HEK293 (cell line): Measurements from ENCODE around the gene ARHGEF40.

Experiments used
- CTCF ChIA-PET: fragments of 350-600 bp; formaldehyde crosslinking; extraction: SDS; loops from one replicate; lab custom pipeline; 2021; ENCODE audit warnings: antibody characterized with exemption; lab: Yijun Ruan, JAX
- POLR2A ChIA-PET: fragments of 300-600 bp; formaldehyde crosslinking; extraction: SDS; loops from one replicate; lab custom pipeline; 2020; ENCODE audit warnings: antibody characterized with exemption, inconsistent platforms; lab: Yijun Ruan, JAX
- H3K27ac ChIP-seq: fragments of 200-500 bp; sonication (Bioruptor generic); 2 replicates; pipeline ENCODE4 v1.5.1; 2014; ENCODE audit warnings: low read depth, low read length, control low read depth, inconsistent platforms; ENCODE audit errors: extremely low read depth
- H3K36me3 ChIP-seq, 2 experiments: fragments of 200-500 bp in 1 of 2; sonication (Bioruptor generic) in 1 of 2; 1 replicate in 1 of 2; 2 replicates in 1 of 2; pipeline ENCODE4 v1.5.1; 2014 to 2017; ENCODE audit warnings: inconsistent platforms in 2 of 2, low read length in 2 of 2; ENCODE audit not compliant: control insufficient read depth in 2 of 2, insufficient read depth in 1 of 2
- H3K4me1 ChIP-seq: fragments of 200-500 bp; sonication (Bioruptor generic); 2 replicates; pipeline ENCODE4 v1.5.1; 2014; ENCODE audit warnings: mild to moderate bottlenecking, low read length, inconsistent platforms; ENCODE audit not compliant: control insufficient read depth, insufficient read depth
- H3K4me3 ChIP-seq: 2 replicates; pipeline ENCODE4 v1.5.1; 2011; ENCODE audit warnings: low read depth, mild to moderate bottlenecking, control low read depth, low read length, moderate library complexity
- H3K9me3 ChIP-seq: fragments of 200-500 bp; sonication (Bioruptor generic); 2 replicates; pipeline ENCODE4 v1.5.1; 2014; ENCODE audit warnings: low read depth, low read length, inconsistent platforms; ENCODE audit not compliant: control insufficient read depth, insufficient read depth
- GLI2 ChIP-seq: fragments of 450-650 bp; formaldehyde crosslinking; IDR thresholded peaks from 2 replicates; pipeline ENCODE4; 2017; ENCODE audit warnings: missing biosample characterization, missing genetic modification characterization, low read depth, borderline replicate concordance
- KLF1 ChIP-seq: fragments of 450-650 bp; formaldehyde crosslinking; IDR thresholded peaks from 2 replicates; pipeline ENCODE4 v1.5.1; 2016; ENCODE audit warnings: missing biosample characterization, missing genetic modification characterization
- KLF16 ChIP-seq: fragments of 450-650 bp; formaldehyde crosslinking; IDR thresholded peaks from 2 replicates; pipeline ENCODE4 v1.5.1; 2017; ENCODE audit warnings: missing biosample characterization, missing genetic modification characterization
- OVOL3 ChIP-seq: fragments of 450-650 bp; formaldehyde crosslinking; IDR thresholded peaks from 2 replicates; pipeline ENCODE4 v1.5.1; 2016; ENCODE audit warnings: missing biosample characterization, missing genetic modification characterization
- REPIN1 ChIP-seq: fragments of 450-650 bp; formaldehyde crosslinking; IDR thresholded peaks from 2 replicates; pipeline ENCODE4 v1.5.1; 2017; ENCODE audit warnings: missing biosample characterization, missing genetic modification characterization, low read depth
- ZBTB8A ChIP-seq: fragments of 450-650 bp; formaldehyde crosslinking; IDR thresholded peaks from 2 replicates; pipeline ENCODE4 v1.5.1; 2016; ENCODE audit warnings: missing biosample characterization, missing genetic modification characterization
- ZIC2 ChIP-seq: fragments of 450-650 bp; formaldehyde crosslinking; IDR thresholded peaks from 2 replicates; pipeline ENCODE4 v1.5.1; 2016; ENCODE audit warnings: missing biosample characterization, missing genetic modification characterization
- ZNF10 ChIP-seq: fragments of 450-650 bp; formaldehyde crosslinking; IDR thresholded peaks from 2 replicates; pipeline ENCODE4 v1.5.1; 2017; ENCODE audit warnings: missing biosample characterization, missing genetic modification characterization
- ZNF214 ChIP-seq: fragments of 450-650 bp; formaldehyde crosslinking; IDR thresholded peaks from 2 replicates; pipeline ENCODE4 v1.5.1; 2017; ENCODE audit warnings: missing biosample characterization, mild to moderate bottlenecking, missing genetic modification characterization, borderline replicate concordance
- ZNF24 ChIP-seq: fragments of 450-650 bp; formaldehyde crosslinking; IDR thresholded peaks from 2 replicates; pipeline ENCODE4 v1.5.1; 2016; ENCODE audit warnings: missing biosample characterization, missing genetic modification characterization
- ZNF280D ChIP-seq: fragments of 450-650 bp; formaldehyde crosslinking; IDR thresholded peaks from 2 replicates; pipeline ENCODE4 v1.5.1; 2016; ENCODE audit warnings: missing biosample characterization, missing genetic modification characterization
- ZNF302 ChIP-seq: fragments of 450-650 bp; formaldehyde crosslinking; IDR thresholded peaks from 2 replicates; pipeline ENCODE4 v1.5.1; 2016; ENCODE audit warnings: missing biosample characterization, missing genetic modification characterization, low read depth
- ZNF350 ChIP-seq: fragments of 450-650 bp; formaldehyde crosslinking; IDR thresholded peaks from 2 replicates; pipeline ENCODE4 v1.5.0; 2017; ENCODE audit warnings: missing biosample characterization, mild to moderate bottlenecking, missing genetic modification characterization
- ZNF354C ChIP-seq: fragments of 450-650 bp; formaldehyde crosslinking; IDR thresholded peaks from 2 replicates; pipeline ENCODE4 v1.5.1; 2016; ENCODE audit warnings: missing biosample characterization, missing genetic modification characterization, low read depth, borderline replicate concordance
- ZNF37A ChIP-seq: fragments of 450-650 bp; IDR thresholded peaks from 2 replicates; pipeline ENCODE4 v1.5.1; 2018; ENCODE audit warnings: missing biosample characterization, missing genetic modification characterization
- ZNF426 ChIP-seq: fragments of 450-650 bp; formaldehyde crosslinking; IDR thresholded peaks from 2 replicates; pipeline ENCODE4 v1.5.1; 2017; ENCODE audit warnings: missing biosample characterization, missing genetic modification characterization, mild to moderate bottlenecking, inconsistent platforms, moderate library complexity
- ZNF449 ChIP-seq: fragments of 450-650 bp; formaldehyde crosslinking; IDR thresholded peaks from 2 replicates; pipeline ENCODE4 v1.5.1; 2017; ENCODE audit warnings: missing biosample characterization, mild to moderate bottlenecking, missing genetic modification characterization, moderate library complexity
- ZNF488 ChIP-seq: fragments of 450-650 bp; formaldehyde crosslinking; IDR thresholded peaks from 2 replicates; pipeline ENCODE4 v1.5.1; 2016; ENCODE audit warnings: missing biosample characterization, missing genetic modification characterization
- ZNF548 ChIP-seq: fragments of 450-650 bp; formaldehyde crosslinking; IDR thresholded peaks from 2 replicates; pipeline ENCODE4 v1.5.1; 2016; ENCODE audit warnings: missing biosample characterization, missing genetic modification characterization
- ZNF560 ChIP-seq: fragments of 450-650 bp; formaldehyde crosslinking; IDR thresholded peaks from 2 replicates; pipeline ENCODE4 v1.5.1; 2017; ENCODE audit warnings: missing biosample characterization, missing genetic modification characterization, borderline replicate concordance
- ZNF561 ChIP-seq: fragments of 450-650 bp; IDR thresholded peaks from 2 replicates; pipeline ENCODE4 v1.5.1; 2018; ENCODE audit warnings: missing biosample characterization, missing genetic modification characterization, borderline replicate concordance
- ZXDB ChIP-seq: fragments of 450-650 bp; formaldehyde crosslinking; IDR thresholded peaks from 2 replicates; pipeline ENCODE4 v1.5.1; 2016; ENCODE audit warnings: missing biosample characterization, missing genetic modification characterization

Gene ARHGEF40

GRCh38 chr14:21084396-21084795 lies 14.3 kb downstream of the ARHGEF40 start:
- no peak overlapping the region for H3K27ac ChIP-seq
- CTCF ChIA-PET: interaction anchor here (1.0 to 1.2 kb wide), 2 partner anchors 8 to 69 kb away, joined by 4 to 7 read pairs; no protein-coding TSS in a partner anchor
- POLR2A ChIA-PET: interaction anchor here (1.5 to 9.9 kb wide), 2 partner anchors 8 to 13 kb away, joined by 5 to 71 read pairs; partner anchors contain the start of gene ARHGEF40

GRCh38 chr14:21084998-21085853 lies 15.1 kb downstream of the ARHGEF40 start:
- ChIA-PET CTCF (interaction anchor here (0.6 to 1.0 kb wide), 3 partner anchors 15 to 45 kb away, joined by 3 to 7 read pairs (median 3); partner anchors contain the start of gene ARHGEF40), POLR2A (interaction anchor here (9.9 kb wide), 1 partner anchor 14 kb away, joined by 71 read pairs; the partner anchor contains the start of gene ARHGEF40)
- Histone ChIP-seq H3K9me3 (no peaks in the 10 kb centered on the region), H3K36me3 (peaks cover 3 to 83% of the 10 kb centered on the region in 2 experiments; a peak in 2 of 3 replicates), H3K4me1 (no peaks in the 10 kb centered on the region), H3K4me3 (no peak overlapping the region), H3K27ac (no peak overlapping the region)
- TF ChIP-seq ZNF24 (tag by site-specific recombination): no peak
- no peak for TF ChIP-seq ZBTB8A (tag by site-specific recombination)
- TF ChIP-seq ZNF354C: no peak
- TF ChIP-seq GLI2 (tag by site-specific recombination): no peak
- TF ChIP-seq KLF1: no peak
- no peak for TF ChIP-seq ZNF302 (tag by site-specific recombination)
- no peak for TF ChIP-seq ZIC2 (tag by site-specific recombination)

More at GRCh38 chr14:21084396-21084795, 14.3 kb downstream of the ARHGEF40 start:
- H3K36me3 ChIP-seq: peaks cover 3 to 83% of the 10 kb centered on the region in 2 experiments; a peak in 2 of 3 replicates
- TF ChIP-seq ZNF548 (no peak), ZNF561 (tag by site-specific recombination) (no peak), ZNF560 (no peak), ZNF10 (no peak), OVOL3 (no peak), ZNF426 (tag by site-specific recombination) (no peak), ZNF488 (tag by site-specific recombination) (no peak), ZNF37A (tag by site-specific recombination) (no peak)
- no peak overlapping the region for H3K4me3 ChIP-seq
- no peaks in the 10 kb centered on the region for H3K4me1 ChIP-seq
- H3K9me3 ChIP-seq: no peaks in the 10 kb centered on the region

- CTCF ChIA-PET: interaction anchor here (1.1 to 4.0 kb wide), 5 partner anchors 10 to 390 kb away, joined by 4 to 38 read pairs (median 6); partner anchors contain the start of gene ARHGEF40
- H3K36me3 ChIP-seq: peaks cover 11 to 83% of the 10 kb centered on the region in 2 experiments; a peak in 2 of 3 replicates
- TF ChIP-seq KLF16 (tag by site-specific recombination): no peak
- no peak for TF ChIP-seq ZNF488 (tag by site-specific recombination)
- TF ChIP-seq REPIN1: no peak
- no peak for TF ChIP-seq ZNF449
- no peak for TF ChIP-seq ZNF280D (tag by site-specific recombination)
- no peak for TF ChIP-seq ZNF214
- TF ChIP-seq ZNF350 (tag by site-specific recombination): no peak
- no peak for TF ChIP-seq ZXDB (tag by site-specific recombination)
- no peak overlapping the region for H3K4me3 ChIP-seq
- POLR2A ChIA-PET: interaction anchor here (0.6 to 9.9 kb wide), 4 partner anchors 10 to 18 kb away, joined by 3 to 71 read pairs (median 4); partner anchors contain the start of genes ARHGEF40 and ZNF219
- H3K9me3 ChIP-seq: no peaks in the 10 kb centered on the region
- no peaks in the 10 kb centered on the region for H3K4me1 ChIP-seq
- H3K27ac ChIP-seq: no peak overlapping the region
Measured at GRCh38 chr14:21086908-21087293, 16.8 kb downstream of the ARHGEF40 start.
